ENCODE measurements around the gene PDE10A. TPM values are rescaled to one million over a fixed set of nuclear protein-coding genes. Genes with fewer than 3 reads are reported as not detected.

The PDE10A gene
- total and polyA plus RNA-seq, 2 of the 4 experiments (the other 2 are of a cell fraction) = 3.4 to 12.4 TPM

DNA sequence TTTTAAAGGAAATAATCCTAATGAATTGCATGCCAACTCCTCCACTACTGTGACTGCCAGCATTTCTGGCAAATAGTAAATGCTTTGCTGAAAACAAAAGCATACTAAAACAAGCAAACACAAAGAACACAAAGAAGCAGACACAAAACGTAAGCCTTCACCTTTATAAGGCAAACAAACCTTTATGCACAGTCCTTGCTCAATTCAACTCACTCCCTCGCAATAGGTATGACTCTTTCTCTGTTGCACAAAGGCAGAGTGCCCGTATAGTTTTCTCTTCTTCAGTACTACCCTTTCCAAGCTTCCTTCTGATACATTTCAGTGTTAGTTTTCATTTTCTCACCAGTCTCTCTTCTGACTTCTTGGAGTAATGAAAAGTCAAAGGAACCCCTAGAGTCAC, 63.9 kb downstream of the PDE10A start:
- peaks cover 37 to 46% of the 10 kb centered on the region in 2 experiments for H3K79me1 ChIP-seq (ENCODE audit: low read depth in 1 of 2, low read length in 2 of 2)
- TF ChIP-seq RCOR1 (IDR thresholded peaks at IDR 0.05; ENCODE audit: insufficient replicate concordance, low read length) (no peak), CEBPB (IDR thresholded peaks at IDR 0.05; ENCODE audit: low read depth, low read length) (no peak), NFE2L2 (IDR thresholded peaks at IDR 0.05; ENCODE audit: low read depth, low read length) (no peak), SMC3 (IDR thresholded peaks at IDR 0.05; ENCODE audit: low read depth, low read length) (no peak), RFX5 (IDR thresholded peaks at IDR 0.05; ENCODE audit: low read depth, low read length) (no peak), MXI1 (IDR thresholded peaks at IDR 0.05; ENCODE audit: borderline replicate concordance, low read depth, low read length) (no peak)
- TF ChIP-seq, protein P1, sequence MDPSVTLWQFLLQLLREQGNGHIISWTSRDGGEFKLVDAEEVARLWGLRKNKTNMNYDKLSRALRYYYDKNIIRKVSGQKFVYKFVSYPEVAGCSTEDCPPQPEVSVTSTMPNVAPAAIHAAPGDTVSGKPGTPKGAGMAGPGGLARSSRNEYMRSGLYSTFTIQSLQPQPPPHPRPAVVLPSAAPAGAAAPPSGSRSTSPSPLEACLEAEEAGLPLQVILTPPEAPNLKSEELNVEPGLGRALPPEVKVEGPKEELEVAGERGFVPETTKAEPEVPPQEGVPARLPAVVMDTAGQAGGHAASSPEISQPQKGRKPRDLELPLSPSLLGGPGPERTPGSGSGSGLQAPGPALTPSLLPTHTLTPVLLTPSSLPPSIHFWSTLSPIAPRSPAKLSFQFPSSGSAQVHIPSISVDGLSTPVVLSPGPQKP (IDR thresholded peaks at IDR 0.05; ENCODE audit: borderline replicate concordance, low read depth, low read length) = no peak
- no peak overlapping the region for H3K18ac ChIP-seq (ENCODE audit: low read depth, low read length)
- ChIA-PET POLR2A (ENCODE audit: unreplicated experiment) (no interaction called here), CTCF (no interaction called here)
- H3K9me3 ChIP-seq (ENCODE audit: control insufficient read depth, insufficient read depth, low read length) = no peaks in the 10 kb centered on the region
- no peak overlapping the region for H2BK120ac ChIP-seq (ENCODE audit: low read depth, low read length)
- no peak overlapping the region for H3K14ac ChIP-seq (replicated peaks; ENCODE audit: low read depth, low read length)
- BruUV-seq (replicated peaks) = no TSS peak
- ATAC-seq (ENCODE audit: low read depth) (no peak), DNase-seq (no peak)
- H3K23ac ChIP-seq (ENCODE audit: low read depth, low read length) = no peak overlapping the region
- H3K27ac ChIP-seq (ENCODE audit: insufficient read depth, low read length) = no peak overlapping the region
- H2AFZ ChIP-seq (replicated peaks; ENCODE audit: low read length, poor library complexity) = no peak overlapping the region
- intact Hi-C loops (cut with micrococcal nuclease) = no loop called here
- no peaks in the 10 kb centered on the region for H3K27me3 ChIP-seq (ENCODE audit: control insufficient read depth, insufficient read depth, low read length)
- H3K9me1 ChIP-seq (ENCODE audit: insufficient read depth, low read length) = no peaks in the 10 kb centered on the region
- H4K5ac ChIP-seq (ENCODE audit: low read depth, low read length) = no peak overlapping the region
- H4K20me1 ChIP-seq (ENCODE audit: insufficient read depth, low read length) = peaks cover 1% of the 10 kb centered on the region; the same call in 1 of the 2 replicates
- no peaks in the 10 kb centered on the region; the same call in 1 of the 2 replicates for H3K4me1 ChIP-seq (ENCODE audit: control insufficient read depth, insufficient read depth, low read length)
- no peak overlapping the region for H3K4me3 ChIP-seq (ENCODE audit: insufficient read depth, low read depth, low read length)
- H2BK5ac ChIP-seq (ENCODE audit: low read depth, low read length, poor library complexity, severe bottlenecking) = no peak overlapping the region
- WGBS, 2 experiments (ENCODE audit: extremely low coverage in 2 of 2, insufficient read length in 1 of 2) = no CpG with 5 or more reads among the region's 3 CpGs
- no peaks in the 10 kb centered on the region for H3K36me3 ChIP-seq (ENCODE audit: control insufficient read depth, insufficient read depth, low read length)
- H2BK20ac ChIP-seq (ENCODE audit: low read depth, low read length) = no peak overlapping the region
- H4K8ac ChIP-seq (ENCODE audit: low read depth in 2 of 2, low read length in 2 of 2) = no peak overlapping the region
- no peak overlapping the region for H3K4me2 ChIP-seq (ENCODE audit: low read depth, low read length)
- no peak overlapping the region for H3K56ac ChIP-seq (ENCODE audit: extremely low read depth, insufficient read depth, low read length)
- H2BK15ac ChIP-seq (ENCODE audit: low read depth, low read length) = no peak overlapping the region
- no peak overlapping the region for H2AK5ac ChIP-seq (ENCODE audit: low read depth, low read length)
- H2AK9ac ChIP-seq (replicated peaks; ENCODE audit: low read depth, low read length, poor library complexity) = no peak overlapping the region
- no peak overlapping the region for H3K9ac ChIP-seq (ENCODE audit: low read depth, low read length)
- no peak overlapping the region for H4K91ac ChIP-seq (ENCODE audit: insufficient read depth, low read depth, low read length)
- H3K4ac ChIP-seq (ENCODE audit: low read depth, low read length) = no peak overlapping the region
- in situ Hi-C loops (cut with MboI; ENCODE audit: low sequenced_read_pairs) = no loop called here
- dilution Hi-C loops (cut with HindIII; ENCODE audit: low sequenced_read_pairs, unreplicated experiment) = no loop called here
